Measurements from ENCODE around the gene KATNB1. TPM values are rescaled to one million over a fixed set of nuclear protein-coding genes. Genes with fewer than 3 reads are reported as not detected.

Gene KATNB1
- total and polyA plus RNA-seq, 2 of the 8 experiments (the other 6 are each of a cell fraction or from before 2014, with no cell fraction given) = 50.2 to 60.4 TPM

DNA sequence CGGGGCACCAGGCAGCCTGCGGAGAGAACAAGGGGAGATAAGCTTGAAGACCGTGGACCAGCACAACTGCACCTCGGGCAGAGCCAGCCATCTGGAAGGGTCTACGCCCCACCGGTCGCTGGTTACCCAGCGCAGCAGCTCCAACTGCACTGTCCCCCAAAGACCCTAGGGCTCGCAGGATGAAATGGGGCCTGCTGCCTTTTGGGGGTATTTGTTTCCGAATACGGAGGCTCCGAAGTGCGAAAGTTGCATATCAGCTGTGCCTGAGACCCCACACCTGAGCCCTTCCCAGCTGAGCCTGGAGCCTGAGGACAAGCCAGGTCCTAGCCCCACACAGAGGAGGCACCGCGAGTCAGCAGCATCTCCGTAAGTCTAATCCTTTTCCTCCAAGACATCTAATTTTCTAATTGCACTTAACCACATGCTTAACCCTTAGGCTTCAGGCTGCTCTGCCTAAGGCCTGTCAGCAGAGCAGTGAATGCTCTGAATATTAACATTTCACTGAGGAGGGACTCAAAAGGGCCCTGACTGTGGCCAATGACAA is 62.8 kb downstream of the KATNB1 start:
- H4K5ac ChIP-seq (ENCODE audit: insufficient read length, low read depth, low read length) = no peak overlapping the region

More for the DNA sequence above, 62.8 kb downstream of the KATNB1 start:
- TF ChIP-seq PHF8 (conservative IDR thresholded peaks at IDR 0.05; ENCODE audit: low read depth, low read length) (no peak), NANOG (IDR thresholded peaks at IDR 0.05; ENCODE audit: insufficient read depth, low read depth, low read length, poor library complexity, severe bottlenecking) (no peak), TAF1 (IDR thresholded peaks at IDR 0.05; ENCODE audit: low read depth, low read length) (no peak)
- Histone ChIP-seq H3K23ac (ENCODE audit: insufficient read length) (no peak overlapping the region), H3K4ac (replicated peaks; ENCODE audit: insufficient read length, low read depth, low read length) (no peak overlapping the region), H3K36me3 (ENCODE audit: control insufficient read depth in 2 of 4, insufficient read depth in 4 of 4, low read length in 3 of 4) (no peaks in the 10 kb centered on the region), H3K27me3 (replicated peaks in 1 of 4; ENCODE audit: control insufficient read depth in 3 of 4, extremely low read depth in 1 of 4, insufficient read depth in 3 of 4, low read length in 3 of 4) (peaks cover 0 to 35% (median 27%) of the 10 kb centered on the region in 4 experiments; a peak in 6 of 7 replicates), H3K4me1 (replicated peaks in 1 of 4; ENCODE audit: control insufficient read depth in 3 of 4, insufficient read depth in 4 of 4, low read length in 3 of 4) (peaks cover 0 to 49% (median 33%) of the 10 kb centered on the region in 4 experiments; a peak in 6 of 7 replicates), H3K4me2 (ENCODE audit: insufficient read depth in 1 of 2, low read depth in 2 of 2, low read length in 2 of 2) (peak overlapping the region; percentile 70 to 91), H2BK15ac (ENCODE audit: low read length) (no peak overlapping the region; the same call in 1 of the 2 replicates), H3K9me3 (ENCODE audit: insufficient read depth in 2 of 2, low read depth in 1 of 2, low read length in 1 of 2) (no peaks in the 10 kb centered on the region), H3K9ac (replicated peaks in 1 of 4; ENCODE audit: extremely low read depth in 1 of 4, low read depth in 3 of 4, low read length in 3 of 4) (no peak overlapping the region), H3K23me2 (ENCODE audit: low read depth, low read length) (peaks cover 14% of the 10 kb centered on the region), H3K18ac (ENCODE audit: extremely low read depth, low read length) (no peak overlapping the region), H3K27ac (ENCODE audit: low read depth, low read length) (no peak overlapping the region), H2BK5ac (ENCODE audit: low read depth, low read length) (0 out of 2 replicates have a peak overlapping the region, but pooled peaks have one; percentile 13), H2AFZ (ENCODE audit: low read length) (no peak overlapping the region), H3K79me1 (ENCODE audit: low read depth, low read length) (no peaks in the 10 kb centered on the region; the same call in 1 of the 2 replicates), H2BK120ac (replicated peaks; ENCODE audit: low read depth, low read length) (no peak overlapping the region), H4K20me1 (replicated peaks in 1 of 2; ENCODE audit: control insufficient read depth in 1 of 2, insufficient read depth in 2 of 2, low read length in 2 of 2) (peaks cover 0 to 1% of the 10 kb centered on the region in 2 experiments), H4K8ac (ENCODE audit: extremely low read depth, insufficient read depth, low read length) (peak overlapping the region; percentile 26; the same call in 1 of the 2 replicates), H2BK12ac (ENCODE audit: low read depth, low read length) (no peak overlapping the region), H3K56ac (replicated peaks; ENCODE audit: insufficient read length, low read depth, low read length) (no peak overlapping the region), H2AK5ac (ENCODE audit: low read depth, low read length) (no peak overlapping the region), H4K91ac (replicated peaks; ENCODE audit: insufficient read length, low read length) (peak overlapping the region; percentile 59), H3K14ac (ENCODE audit: insufficient read length) (no peak overlapping the region), H3K4me3 (ENCODE audit: extremely low read depth in 1 of 4, insufficient read depth in 2 of 4, low read depth in 3 of 4, low read length in 4 of 4) (peak overlapping the region; percentile 11 to 54 (median 19); a peak in 4 of 8 replicates), H2BK20ac (ENCODE audit: low read length) (no peak overlapping the region; the same call in 1 of the 2 replicates), H3K79me2 (ENCODE audit: control insufficient read depth in 1 of 2, insufficient read depth in 2 of 2, low read length in 2 of 2) (no peaks in the 10 kb centered on the region)
- POLR2A ChIA-PET (ENCODE audit: partially characterized antibody) = interaction anchor here (0.9 to 1.5 kb wide), 4 partner anchors 17 to 115 kb away, joined by 3 read pairs; no protein-coding TSS in a partner anchor
- WGBS, 2 experiments (ENCODE audit: extremely low coverage in 1 of 2, insufficient coverage in 1 of 2, insufficient read length in 1 of 2, insufficient replicate concordance in 2 of 2, low coverage in 1 of 2, low lambda C conversion rate in 2 of 2, missing lambda C conversion rate in 1 of 2) = 53% methylated on average over 13 of the region's 16 CpGs; no CpG with 5 or more reads in 1 of the 2 experiments
- CTCF ChIA-PET (ENCODE audit: partially characterized antibody) = interaction anchor here (0.8 to 15.2 kb wide), 7 partner anchors 16 to 198 kb away, joined by 3 to 279 read pairs (median 5); no protein-coding TSS in a partner anchor
- no peak for FAIRE-seq
- DNase-seq (ENCODE audit: low read depth in 1 of 2, low spot score in 2 of 2) = no peak

Measured in H1 (cell line).